ENCODE results near the gene TMEM225B.
A peak's percentile ranks its signal among the peaks of the same experiment; 100 is the strongest.
"Not testable (repeated sequence)": the region's sequence is repeated elsewhere in the genome, so short reads cannot be mapped to it uniquely, and the experiment has no call there.

TMEM225B gene, protein sequence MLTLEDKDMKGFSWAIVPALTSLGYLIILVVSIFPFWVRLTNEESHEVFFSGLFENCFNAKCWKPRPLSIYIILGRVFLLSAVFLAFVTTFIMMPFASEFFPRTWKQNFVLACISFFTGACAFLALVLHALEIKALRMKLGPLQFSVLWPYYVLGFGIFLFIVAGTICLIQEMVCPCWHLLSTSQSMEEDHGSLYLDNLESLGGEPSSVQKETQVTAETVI
- total RNA-seq, result 0 to 0.22 (median 0.05) reads per million in 17 experiments

DNA sequence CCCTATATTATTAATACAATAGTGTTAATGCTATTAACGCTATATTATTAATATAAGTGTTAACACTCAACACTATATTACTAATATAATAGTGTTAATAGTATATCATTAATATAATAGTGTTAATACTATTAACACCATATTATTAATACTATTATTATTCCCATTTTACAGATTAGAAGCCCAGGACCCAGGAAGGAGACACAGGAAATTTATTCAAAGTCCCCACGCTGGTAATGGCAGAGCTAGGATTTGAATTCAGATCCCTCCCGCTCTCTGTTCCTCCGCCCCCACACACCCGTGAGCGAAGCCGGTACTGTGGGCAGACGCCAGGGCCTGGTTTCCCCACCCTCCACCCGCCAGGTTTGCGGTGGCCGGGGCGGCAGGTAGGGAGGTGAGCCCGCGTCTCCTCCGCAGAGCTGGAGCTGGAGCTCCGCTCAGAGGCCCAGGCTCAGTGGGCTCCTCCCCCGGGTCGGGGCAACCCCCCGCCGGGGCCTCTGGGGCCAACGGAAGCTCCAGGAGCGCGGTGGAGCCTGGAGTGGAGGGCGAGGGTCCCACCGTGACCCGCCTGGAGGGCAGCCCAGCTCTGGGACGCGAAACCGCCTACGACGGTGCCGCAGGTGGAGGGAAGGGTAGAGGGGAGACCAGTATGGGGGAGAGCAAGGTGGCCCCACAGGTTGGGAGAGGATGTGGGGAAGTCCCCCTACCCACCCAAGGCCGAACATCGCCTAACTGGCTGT is at the start of gene TMEM225B:
TSS of gene TMEM225B (plus strand) at position 506 of the 740 bp plus-strand sequence. CDS start 6,122 bp downstream, outside the sequence.
- no peak for DNase-seq

DNA sequence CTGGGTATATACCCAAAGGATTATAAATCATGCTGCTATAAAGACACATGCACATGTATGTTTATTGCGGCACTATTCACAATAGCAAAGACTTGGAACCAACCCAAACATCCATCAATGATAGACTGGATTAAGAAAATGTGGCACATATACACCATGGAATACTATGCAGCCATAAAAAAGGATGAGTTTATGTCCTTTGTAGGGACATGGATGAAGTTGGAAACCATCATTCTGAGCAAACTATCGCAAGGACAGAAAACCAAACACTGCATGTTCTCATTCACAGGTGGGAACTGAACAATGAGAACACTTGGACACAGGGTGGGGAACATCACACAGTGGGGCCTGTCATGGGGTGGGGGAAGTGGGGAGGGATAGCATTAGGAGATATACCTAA is 48.5 kb upstream of the TMEM225B start:
- DNase-seq, result not testable (repeated sequence)

DNA sequence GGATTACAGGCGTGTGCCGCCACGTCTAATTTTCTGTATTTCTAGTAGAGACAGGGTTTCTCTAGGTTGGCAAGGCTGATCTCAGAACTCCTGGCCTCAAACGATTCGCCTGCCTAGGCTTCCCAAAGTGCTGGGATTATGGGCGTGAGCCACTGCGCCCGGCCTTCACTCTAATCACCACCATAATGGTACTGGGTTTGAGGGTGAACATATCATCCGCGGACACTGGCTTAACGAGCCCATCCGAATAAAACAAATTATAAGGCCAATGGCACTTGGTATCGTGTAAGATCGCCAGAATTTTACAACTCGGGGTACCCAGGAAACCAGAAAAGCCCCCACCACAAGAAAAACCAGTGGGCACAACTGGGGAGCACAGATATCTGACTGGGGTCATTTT is 46.7 kb upstream of the TMEM225B start:
- DNase-seq, result peak in 2 of 4 experiments; percentile 4 to 6

DNA sequence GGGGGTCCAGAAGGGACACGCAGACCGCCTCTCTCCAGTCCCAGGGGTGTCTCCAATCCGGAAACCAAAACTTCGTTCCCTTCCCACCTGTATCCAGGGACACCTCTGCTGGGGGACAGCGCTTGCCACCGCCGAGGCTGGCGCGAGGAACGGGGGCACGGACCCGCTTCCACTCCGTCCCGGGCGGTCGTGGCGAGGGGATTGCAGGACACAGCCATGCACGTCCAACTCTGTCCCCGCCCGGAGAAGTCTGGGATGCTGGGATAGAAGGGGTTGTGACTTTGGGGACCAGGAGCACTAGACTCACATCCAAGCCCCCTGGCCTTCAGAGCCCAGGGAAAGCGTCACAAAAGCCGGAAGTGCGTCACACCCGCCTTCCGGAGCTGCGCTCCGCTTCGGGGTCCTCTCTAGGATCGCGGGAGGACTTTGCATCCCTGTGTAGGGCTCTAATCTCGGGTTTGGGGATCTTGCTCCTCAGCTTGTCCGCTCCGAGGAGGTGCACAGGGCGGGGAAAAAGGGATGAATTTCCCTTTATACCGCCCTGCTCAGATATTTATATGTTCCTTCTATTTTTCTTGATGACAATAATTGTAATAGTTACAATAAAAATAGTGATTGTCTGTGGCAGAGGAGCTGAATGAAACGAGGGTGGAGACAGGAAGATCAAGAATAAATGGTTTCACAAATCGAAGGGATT is 46.2 kb upstream of the TMEM225B start, which contains the start of gene FAM200A:
TSS of gene FAM200A (minus strand) at position 348 of the 697 bp plus-strand sequence. CDS start 3,707 bp downstream, outside the sequence.
- DNase-seq, result peak; percentile 93 to 95 (median 95)

DNA sequence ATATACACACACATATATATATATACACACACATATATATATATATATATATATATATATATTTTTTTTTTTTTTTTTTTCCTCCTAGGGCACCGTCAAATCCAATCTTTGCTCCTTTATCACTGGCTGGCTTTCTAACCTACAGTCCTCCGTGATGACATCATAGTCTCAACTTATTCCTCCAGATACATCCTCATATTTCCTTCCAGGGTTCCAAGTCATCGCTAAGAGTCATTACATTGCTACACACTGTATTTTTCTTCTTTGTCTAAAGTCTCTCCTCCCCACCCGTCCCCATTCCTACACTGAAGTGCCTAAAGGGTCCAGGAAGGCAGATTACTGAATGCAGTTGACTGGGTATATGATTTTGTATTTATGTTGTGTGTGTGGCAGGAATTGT is 45.0 kb upstream of the TMEM225B start:
- DNase-seq, result no peak

DNA sequence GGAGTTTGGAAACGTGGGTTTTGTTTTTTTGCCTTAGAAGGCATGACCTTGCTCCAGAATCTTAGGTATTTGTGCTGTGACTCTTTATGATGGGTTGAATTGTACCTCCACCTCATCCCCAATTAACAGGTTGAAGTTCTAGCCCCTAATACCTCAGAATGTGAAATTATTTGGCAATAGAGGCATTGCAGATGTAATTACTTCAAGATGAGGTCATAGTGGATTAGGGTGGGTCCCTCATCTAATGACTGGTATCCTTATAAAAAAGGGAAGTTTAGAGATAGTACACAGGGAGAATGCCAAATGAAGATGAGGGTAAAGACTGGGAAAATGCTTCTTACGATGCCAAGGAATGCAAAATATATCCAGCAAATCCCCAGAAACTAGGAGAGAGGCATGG is 43.1 kb upstream of the TMEM225B start:
- DNase-seq, result no peak

DNA sequence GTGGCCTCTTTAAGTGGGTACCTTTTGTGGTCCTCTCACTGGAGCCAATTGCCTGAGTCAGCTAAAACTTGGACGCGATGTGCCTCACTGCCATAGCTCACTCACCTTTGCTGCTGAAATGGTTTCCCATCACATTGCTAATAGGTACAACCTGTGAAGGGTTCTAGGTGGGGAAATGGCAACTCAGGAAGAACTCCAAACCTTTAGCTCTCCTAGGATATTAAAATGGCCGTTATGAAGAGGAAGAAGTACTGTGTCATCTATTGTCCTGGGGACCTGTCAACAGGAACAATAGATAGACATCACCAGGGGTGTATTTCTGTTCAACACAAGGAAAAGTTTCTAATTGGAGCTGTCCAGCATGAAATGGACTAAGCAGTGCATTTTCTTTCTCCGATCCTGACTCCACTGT is 40.9 kb upstream of the TMEM225B start:
- peak in 3 of 4 experiments; percentile 9 to 32 (median 23) for DNase-seq

DNA sequence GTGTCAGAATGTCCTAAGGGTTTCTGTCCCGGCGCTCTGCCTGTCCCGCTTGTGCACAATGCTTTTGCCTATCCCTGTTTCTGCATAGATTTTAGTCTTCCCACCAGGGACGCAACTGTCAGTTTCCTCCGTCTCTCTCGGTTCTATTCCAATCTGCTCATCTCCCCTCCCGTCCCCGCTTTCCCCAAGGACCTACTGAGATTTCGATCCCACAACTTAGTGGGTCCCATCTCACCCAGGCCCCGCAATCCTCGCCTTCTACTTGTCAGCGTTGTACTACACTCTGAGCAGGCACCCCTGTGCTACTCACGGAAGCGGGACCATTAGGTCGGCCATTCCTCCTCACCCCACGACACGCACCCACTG is 40.1 kb upstream of the TMEM225B start:
- no peak for DNase-seq

DNA sequence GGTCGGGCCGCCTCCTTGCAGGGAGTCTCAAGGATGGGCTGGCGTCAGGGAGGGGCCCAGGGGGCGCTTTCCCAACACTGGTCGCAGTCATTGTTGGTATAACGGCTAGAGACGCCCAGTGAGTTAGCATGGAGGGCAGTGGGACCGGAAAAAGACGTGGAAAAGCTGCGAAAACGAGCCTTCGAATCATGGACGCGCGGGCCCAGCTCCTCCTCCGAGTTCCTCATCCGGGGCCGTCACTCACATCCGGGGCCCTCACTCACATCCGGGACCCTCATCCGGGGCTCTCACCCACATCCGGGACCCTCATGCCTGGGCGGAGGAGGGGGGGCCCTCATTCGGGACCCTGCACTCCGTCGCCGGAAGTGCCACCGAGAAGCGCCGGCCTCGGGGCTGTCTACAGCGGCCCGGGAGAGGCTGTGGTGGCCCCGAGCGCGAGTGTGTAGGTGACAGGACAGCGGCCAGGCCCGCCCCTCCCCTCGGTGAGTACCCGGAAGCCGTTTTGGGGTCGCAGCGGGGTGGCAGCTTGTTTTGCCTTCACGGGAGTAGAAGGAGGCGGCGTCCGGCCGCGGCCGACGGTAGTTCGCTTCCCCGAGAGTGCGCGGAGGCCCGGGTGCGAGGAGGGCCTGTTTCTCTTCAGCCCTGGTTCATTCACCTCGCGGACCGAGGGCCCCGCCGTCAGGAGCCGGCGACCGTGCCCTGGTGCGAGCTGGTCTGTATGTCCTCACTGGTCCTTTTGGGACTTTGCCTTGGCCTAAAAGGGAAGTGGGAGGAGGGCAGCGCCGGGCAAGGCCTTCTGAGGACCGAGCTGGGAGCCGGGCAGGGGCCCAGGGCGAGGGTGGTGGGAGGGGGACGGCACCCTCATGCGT is 39.5 kb upstream of the TMEM225B start, which contains the start of gene ZNF655:
TSS of gene ZNF655 (plus strand) at position 337 of the 869 bp plus-strand sequence. CDS start 1,918 bp downstream, outside the sequence.
- DNase-seq, result peak; percentile 90 to 95 (median 93)

DNA sequence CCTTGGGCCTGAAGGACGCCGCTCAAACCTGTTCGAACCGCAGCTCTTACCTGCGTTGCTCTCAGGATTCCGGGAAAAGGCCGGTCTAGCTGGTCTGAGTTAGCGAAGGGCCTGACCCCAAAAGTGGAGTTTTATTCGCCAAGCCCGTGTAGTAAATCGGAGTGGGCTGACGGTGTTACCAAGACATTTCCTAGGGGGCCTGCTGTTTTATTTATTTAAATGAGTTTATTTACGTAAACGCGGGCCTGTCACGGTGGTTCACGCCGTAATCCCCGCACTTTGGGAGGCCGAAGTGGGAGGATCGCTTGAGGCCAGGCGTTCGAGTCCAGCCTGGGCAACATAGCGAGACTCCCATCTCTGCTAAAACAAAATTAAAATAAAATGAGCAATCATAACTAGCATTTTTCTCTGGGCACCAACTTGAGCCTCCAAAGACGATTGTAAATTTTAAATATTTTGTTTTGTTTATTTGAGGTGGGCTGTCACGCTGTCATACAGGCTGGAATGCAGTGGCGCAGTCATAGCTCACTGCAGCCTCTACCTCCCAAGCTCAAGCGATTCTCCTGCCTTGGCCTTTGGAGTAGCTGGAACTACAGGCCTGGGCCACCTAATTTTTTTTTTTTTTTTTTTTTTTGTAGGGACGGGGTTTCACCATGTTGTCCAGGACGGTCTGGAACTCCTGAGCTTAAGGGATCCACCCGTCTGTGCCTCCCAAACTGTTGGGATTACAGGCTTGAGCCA is 38.7 kb upstream of the TMEM225B start:
- DNase-seq, result peak in 2 of 4 experiments; percentile 33 to 34

DNA sequence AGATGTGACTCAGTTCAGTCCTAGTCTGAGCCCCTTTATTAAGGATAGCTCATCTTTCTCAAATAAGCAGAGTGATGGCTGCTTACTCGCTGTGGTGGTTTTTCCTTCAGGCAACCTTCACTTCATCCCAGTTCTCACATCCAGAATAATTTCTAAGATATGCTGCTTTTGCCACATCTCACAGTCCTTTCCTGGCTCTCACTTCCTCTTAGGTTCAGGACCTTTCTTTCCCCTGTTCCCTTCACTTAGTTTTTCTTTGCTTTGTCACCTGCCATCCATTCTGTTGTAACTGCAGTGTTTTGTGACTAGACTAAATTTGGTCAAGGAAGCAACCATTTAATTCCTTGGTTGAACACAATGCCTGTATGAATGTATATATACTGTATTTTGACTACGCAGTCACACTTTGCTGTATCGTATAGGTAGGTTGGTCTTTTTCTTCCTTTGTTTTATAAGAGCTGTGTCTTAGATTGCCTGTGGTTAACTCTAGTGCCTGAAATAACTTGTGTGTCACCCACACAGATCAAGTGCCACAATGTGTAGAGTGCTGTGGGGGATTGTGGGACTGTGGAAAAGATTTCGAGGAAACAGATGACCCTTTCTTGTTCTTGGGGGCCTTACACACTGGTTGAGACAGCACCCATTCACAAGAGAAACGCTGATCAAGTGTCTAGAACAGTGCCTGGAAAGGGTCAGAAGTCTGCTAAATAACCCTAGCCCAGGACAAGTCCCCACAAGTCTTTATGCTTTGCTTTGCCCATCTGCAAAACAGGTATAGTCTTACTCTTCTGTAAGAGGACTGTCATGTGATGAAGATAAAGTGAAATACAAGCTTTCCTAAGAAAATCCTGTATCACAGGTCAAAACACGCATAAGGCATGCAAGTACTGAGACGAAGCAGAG is 37.0 kb upstream of the TMEM225B start:
- no peak for DNase-seq

DNA sequence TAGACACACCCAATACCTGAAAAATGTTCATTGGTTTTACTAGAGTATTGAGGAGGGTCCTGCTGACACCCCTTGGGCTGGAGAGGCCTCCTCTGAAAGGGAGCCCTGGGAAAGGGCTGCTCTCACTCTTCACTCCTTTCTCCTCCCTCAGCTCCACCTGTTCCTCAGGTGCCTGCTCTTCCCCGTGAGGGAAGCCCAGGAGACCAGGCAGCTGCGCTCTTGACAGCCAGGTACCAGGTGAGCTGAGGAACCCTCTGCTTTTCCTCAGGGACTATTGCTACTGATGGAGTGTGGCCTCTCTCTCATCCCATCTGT is 36.4 kb upstream of the TMEM225B start:
- no peak for DNase-seq

DNA sequence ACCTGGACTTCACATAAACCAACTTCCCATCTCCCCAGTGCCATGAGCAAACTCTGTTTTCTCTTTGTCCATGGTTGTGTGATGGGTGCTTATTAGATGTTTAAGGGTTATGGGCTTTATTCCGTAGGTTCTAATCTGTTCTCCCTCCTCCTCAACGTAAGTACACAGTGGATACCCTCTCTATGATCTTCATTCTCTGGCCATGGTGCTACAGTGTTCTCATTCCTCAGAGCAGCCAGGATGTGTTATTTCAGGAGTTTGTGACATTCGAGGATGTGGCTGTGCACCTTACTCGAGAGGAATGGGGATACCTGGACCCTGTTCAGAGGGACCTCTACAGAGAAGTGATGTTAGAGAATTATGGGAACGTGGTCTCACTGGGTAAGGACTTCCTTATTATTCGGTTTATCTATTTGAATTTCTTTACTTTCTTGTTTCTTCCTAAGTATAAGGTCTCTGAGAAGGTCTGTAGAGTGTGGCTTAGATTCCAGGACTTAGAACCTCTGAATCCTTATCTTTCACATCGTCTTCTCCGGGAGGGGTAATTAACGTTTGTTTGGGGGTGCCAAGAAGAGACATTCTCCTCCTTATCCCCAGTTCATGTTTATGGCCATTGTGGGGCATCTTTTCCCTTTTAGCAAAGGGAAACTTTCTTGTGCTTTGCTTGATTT is 35.8 kb upstream of the TMEM225B start:
- DNase-seq, result no peak

DNA sequence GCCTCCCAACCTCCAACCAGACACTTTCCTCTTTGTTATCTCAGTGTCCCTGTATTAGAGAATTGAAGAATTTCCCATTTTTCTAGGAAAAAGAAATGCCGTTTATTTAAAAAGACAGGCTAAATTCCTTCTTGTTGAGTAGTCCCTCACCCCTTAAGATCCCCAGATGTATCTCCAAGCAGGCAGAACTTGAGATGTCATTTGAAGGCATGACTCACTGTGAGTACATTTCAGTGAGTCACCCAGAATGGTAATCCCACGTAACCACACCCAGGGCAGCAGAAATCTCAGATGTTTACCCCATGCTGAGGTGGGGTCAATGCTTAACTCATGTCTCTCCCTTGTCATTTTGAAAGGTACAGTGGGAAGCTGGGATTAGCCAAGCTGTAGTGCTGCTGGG is 35.2 kb upstream of the TMEM225B start:
- DNase-seq, result peak; percentile 56 to 84 (median 70)

DNA sequence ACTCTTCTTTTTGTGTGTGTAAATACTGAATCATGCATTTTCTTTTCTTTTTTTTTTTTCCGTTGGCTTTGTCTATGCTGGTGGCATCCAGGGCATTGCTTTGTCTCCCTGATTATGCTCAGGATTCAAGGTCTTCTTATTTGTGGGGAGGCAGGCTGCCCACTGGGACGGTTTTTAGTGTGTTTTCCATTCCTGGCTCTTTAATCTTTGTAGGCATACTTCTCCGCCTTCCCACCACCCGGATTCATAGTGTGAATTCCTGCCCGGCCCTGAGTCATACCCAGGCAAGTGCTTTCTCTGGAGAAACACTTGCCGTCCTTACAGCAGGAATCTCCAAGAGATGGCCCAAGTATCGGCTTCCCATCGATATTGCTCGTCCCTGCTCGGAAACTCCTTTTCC is 34.4 kb upstream of the TMEM225B start:
- no peak for DNase-seq

DNA sequence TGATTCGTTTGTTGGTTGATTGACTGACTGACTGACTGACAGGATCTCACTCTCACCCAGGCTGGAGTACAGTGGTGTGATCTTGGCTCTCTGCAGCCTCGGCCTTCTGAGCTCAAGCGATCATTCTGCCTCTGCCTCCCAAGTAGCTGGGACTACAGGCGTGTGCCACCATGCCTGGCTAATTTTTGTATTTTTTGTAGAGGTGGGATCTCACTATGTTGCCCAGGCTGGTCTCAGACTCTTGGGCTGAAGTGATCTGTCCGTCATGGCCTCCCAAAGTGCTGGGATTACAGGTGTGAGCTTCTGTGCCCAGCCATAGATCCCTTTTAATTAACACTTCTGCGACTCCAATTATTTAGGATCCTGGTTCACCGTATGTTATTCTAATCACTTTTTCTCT is 29.3 kb upstream of the TMEM225B start:
- DNase-seq, result not testable (repeated sequence)

DNA sequence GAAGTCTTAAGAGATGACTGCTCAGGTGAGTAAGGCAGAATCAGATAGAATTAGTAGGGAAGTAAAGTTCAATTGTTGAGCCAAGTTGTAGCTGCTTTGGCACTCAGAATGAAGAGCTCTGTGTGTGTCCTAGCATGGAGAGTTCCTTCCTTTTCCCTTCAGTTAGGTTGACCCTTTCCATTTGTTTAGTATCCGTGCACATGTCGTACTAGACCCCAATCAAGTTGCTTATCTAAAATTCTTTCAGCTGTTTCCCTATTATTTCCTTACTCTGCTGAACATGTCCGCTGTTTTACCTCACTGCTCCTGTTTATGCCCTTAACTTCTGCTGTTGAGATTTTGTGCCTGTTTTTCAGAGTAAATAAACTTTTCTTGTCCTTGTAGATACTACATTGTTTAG is 26.3 kb upstream of the TMEM225B start:
- DNase-seq, result no peak

DNA sequence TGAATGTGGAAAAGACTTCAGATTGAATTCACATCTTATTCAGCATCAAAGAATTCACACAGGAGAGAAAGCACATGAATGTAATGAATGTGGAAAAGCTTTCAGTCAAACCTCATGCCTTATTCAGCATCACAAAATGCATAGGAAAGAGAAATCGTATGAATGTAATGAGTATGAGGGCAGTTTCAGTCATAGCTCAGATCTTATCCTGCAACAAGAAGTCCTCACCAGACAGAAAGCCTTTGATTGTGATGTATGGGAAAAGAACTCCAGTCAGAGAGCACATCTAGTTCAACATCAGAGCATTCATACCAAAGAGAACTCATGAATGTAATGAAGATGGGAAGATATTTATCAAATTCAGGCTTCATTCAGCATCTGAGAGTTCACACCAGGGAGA is 24.8 kb upstream of the TMEM225B start:
- no peak for DNase-seq

DNA sequence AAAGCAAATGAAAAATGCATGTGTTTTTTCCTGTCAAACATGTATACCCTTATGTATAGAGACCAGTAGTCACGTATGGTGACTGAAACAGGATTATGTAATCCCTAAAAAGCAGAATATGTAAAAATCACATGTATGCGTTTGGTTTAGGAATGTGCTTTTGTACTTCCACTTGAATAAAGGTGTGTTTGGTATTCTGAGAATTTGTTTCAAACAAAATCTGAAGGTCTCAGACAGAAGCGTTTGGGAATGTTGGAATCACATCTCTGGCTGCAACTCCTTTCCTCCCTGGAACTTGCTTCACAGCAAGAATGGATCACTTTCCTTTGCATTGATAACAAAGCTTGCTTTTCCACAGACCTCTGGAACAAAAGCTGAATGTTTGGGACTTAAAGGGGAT is 21.8 kb upstream of the TMEM225B start:
- no peak for DNase-seq

Measured in suppressor macrophage (primary cell).